ENCODE results near the gene SYT1. TPM values are rescaled to one million over a fixed set of nuclear protein-coding genes. Genes with fewer than 3 reads are reported as not detected.

The SYT1 gene
- total RNA-seq, 1 experiment from 2014 or later: 1.3 TPM

DNA sequence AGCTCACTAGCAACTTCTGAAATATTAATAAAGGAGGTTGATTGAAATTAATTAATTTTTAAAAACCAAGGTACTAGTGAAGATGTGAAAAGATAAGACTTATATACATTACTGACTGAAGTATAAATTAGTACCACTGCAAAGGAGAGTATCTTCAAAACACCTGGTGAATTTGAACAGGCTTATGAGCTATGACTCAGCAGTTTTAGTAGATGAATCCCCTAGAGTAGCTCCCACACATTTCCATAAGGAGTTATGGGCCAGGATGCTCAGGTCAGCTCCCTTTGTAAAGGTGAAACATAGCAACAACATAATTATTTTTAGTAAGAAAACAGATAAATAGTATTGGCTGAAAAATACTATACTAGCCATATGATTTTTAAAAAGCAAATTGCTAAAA lies 218.6 kb downstream of the SYT1 start:
- Mint-ChIP-seq H3K27me3 (ENCODE audit: unreplicated experiment) (no peaks in the 10 kb centered on the region), H3K36me3 (ENCODE audit: insufficient read depth, unreplicated experiment) (no peaks in the 10 kb centered on the region), H3K9me3 (ENCODE audit: low read depth, unreplicated experiment) (no peaks in the 10 kb centered on the region), H3K4me1 (ENCODE audit: low read depth, unreplicated experiment) (no peaks in the 10 kb centered on the region), H3K4me3 (ENCODE audit: low read depth, unreplicated experiment) (no peak overlapping the region), H3K27ac (ENCODE audit: unreplicated experiment) (no peak overlapping the region)
- DNase-seq: no peak
- TF ChIP-seq CTCF (IDR thresholded peaks at IDR 0.05; ENCODE audit: unreplicated experiment): no peak
- intact Hi-C loops (cut with micrococcal nuclease; ENCODE audit: unreplicated experiment): no loop called here
- CTCF ChIA-PET: no interaction called here
- no TSS peak for BruUV-seq (replicated peaks)

- BruUV-seq (replicated peaks): no TSS peak
- intact Hi-C loops (cut with micrococcal nuclease; ENCODE audit: unreplicated experiment): no loop called here
- no peak overlapping the region for H3K4me3 Mint-ChIP-seq (ENCODE audit: low read depth, unreplicated experiment)
Measured at GRCh38 chr12:79085106-79085682, 220.6 kb downstream of the SYT1 start.

DNA sequence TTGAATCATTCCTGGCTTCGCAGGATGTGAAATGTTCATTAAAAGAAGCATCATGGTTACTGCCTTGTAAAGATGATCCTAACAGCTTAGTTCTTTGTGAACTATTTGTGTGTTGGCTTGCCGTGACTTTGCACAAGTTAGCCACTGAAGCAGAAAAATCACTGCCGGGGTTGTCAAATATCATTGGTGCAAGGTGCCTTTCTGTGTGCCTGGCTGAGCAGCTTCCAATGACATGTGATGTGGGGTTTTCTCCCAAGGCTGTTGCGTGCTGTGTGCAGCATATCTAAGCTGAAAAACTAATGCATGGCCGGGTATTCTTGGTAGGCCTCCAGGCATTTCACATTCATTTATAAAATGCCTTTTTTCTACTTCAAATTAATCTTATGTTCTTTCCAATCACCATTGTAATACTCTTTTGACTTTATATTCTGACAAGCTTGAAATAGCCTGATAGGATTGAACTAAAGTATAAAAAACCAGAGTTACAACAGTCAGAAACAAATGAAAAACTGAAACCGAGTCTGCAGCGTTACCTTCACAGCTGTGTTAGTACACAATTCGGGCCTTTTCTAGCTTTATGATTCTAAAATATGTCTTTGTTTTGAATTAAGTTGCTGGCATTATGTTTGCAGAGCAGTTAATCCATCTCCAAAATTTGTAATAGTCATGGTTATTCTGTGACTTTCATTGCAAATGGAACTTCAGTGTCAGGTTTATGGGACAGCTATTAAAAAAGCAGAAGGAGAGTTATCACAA lies 222.1 kb downstream of the SYT1 start:
- DNase-seq: no peak
- no peak for TF ChIP-seq CTCF (IDR thresholded peaks at IDR 0.05; ENCODE audit: unreplicated experiment)
- no TSS peak for BruUV-seq (replicated peaks)
- no peak overlapping the region for H3K4me3 Mint-ChIP-seq (ENCODE audit: low read depth, unreplicated experiment)
- no peak overlapping the region for H3K27ac Mint-ChIP-seq (ENCODE audit: unreplicated experiment)
- intact Hi-C loops (cut with micrococcal nuclease; ENCODE audit: unreplicated experiment): no loop called here
- no peaks in the 10 kb centered on the region for H3K9me3 Mint-ChIP-seq (ENCODE audit: low read depth, unreplicated experiment)
- CTCF ChIA-PET: interaction anchor here (0.6 kb wide), 1 partner anchor 1297 kb away, joined by 6 read pairs; no protein-coding TSS in a partner anchor
- no peaks in the 10 kb centered on the region for H3K27me3 Mint-ChIP-seq (ENCODE audit: unreplicated experiment)
- no peaks in the 10 kb centered on the region for H3K4me1 Mint-ChIP-seq (ENCODE audit: low read depth, unreplicated experiment)
- no peaks in the 10 kb centered on the region for H3K36me3 Mint-ChIP-seq (ENCODE audit: insufficient read depth, unreplicated experiment)

More at GRCh38 chr12:79085106-79085682, 220.6 kb downstream of the SYT1 start:
- no peak for DNase-seq
- no peak for TF ChIP-seq CTCF (IDR thresholded peaks at IDR 0.05; ENCODE audit: unreplicated experiment)
- H3K9me3 Mint-ChIP-seq (ENCODE audit: low read depth, unreplicated experiment): no peaks in the 10 kb centered on the region
- H3K36me3 Mint-ChIP-seq (ENCODE audit: insufficient read depth, unreplicated experiment): no peaks in the 10 kb centered on the region
- no peak overlapping the region for H3K27ac Mint-ChIP-seq (ENCODE audit: unreplicated experiment)
- no peaks in the 10 kb centered on the region for H3K4me1 Mint-ChIP-seq (ENCODE audit: low read depth, unreplicated experiment)
- CTCF ChIA-PET: interaction anchor here (1.3 kb wide), 1 partner anchor 9 kb away, joined by 3 read pairs; no protein-coding TSS in a partner anchor
- no peaks in the 10 kb centered on the region for H3K27me3 Mint-ChIP-seq (ENCODE audit: unreplicated experiment)

GRCh38 chr12:79098530-79098929 lies 234.0 kb downstream of the SYT1 start:
- intact Hi-C loops (cut with micrococcal nuclease; ENCODE audit: unreplicated experiment): no loop called here
- Mint-ChIP-seq H3K36me3 (ENCODE audit: insufficient read depth, unreplicated experiment) (no peaks in the 10 kb centered on the region), H3K27me3 (ENCODE audit: unreplicated experiment) (no peaks in the 10 kb centered on the region), H3K4me1 (ENCODE audit: low read depth, unreplicated experiment) (no peaks in the 10 kb centered on the region), H3K27ac (ENCODE audit: unreplicated experiment) (no peak overlapping the region), H3K4me3 (ENCODE audit: low read depth, unreplicated experiment) (no peak overlapping the region), H3K9me3 (ENCODE audit: low read depth, unreplicated experiment) (no peaks in the 10 kb centered on the region)
- no peak for TF ChIP-seq CTCF (IDR thresholded peaks at IDR 0.05; ENCODE audit: unreplicated experiment)
- no peak for DNase-seq
- BruUV-seq (replicated peaks): no TSS peak
- CTCF ChIA-PET: interaction anchor here (0.8 kb wide), 1 partner anchor 12 kb away, joined by 3 read pairs; no protein-coding TSS in a partner anchor

Data from Calu3 (cell line).